Neural progenitor cell (in vitro differentiated cells): ENCODE data around the gene INSR. TPM values are rescaled to one million over a fixed set of nuclear protein-coding genes. Genes with fewer than 3 reads are reported as not detected.

Source experiments
- DNase-seq: peaks from one replicate; pipeline ENCODE4 v3.0.0-alpha.2; 2016; ENCODE audit warnings: low spot score
- H2AFZ ChIP-seq: fragments of 200-600 bp; sonication (generic); replicated peaks from 2 replicates; pipeline ENCODE4 v1.6.1; 2016; ENCODE audit warnings: antibody characterized with exemption
- H3F3A ChIP-seq: fragments of 200-600 bp; sonication (generic); 2 replicates; pipeline ENCODE4 v1.6.1; 2016; ENCODE audit warnings: antibody characterized with exemption, low read depth
- H3K27ac ChIP-seq: fragments of 200-600 bp; sonication (generic); 2 replicates; pipeline ENCODE4 v1.5.1; 2016; ENCODE audit warnings: mild to moderate bottlenecking
- H3K27me3 ChIP-seq: fragments of 200-600 bp; sonication (generic); 2 replicates; pipeline ENCODE4 v1.6.1; 2016; ENCODE audit warnings: mild to moderate bottlenecking, moderate library complexity
- H3K36me3 ChIP-seq: fragments of 200-600 bp; sonication (generic); 2 replicates; pipeline ENCODE4 v1.5.1; 2016
- H3K4me1 ChIP-seq: fragments of 200-600 bp; sonication (generic); 2 replicates; pipeline ENCODE4 v1.6.1; 2016; ENCODE audit warnings: mixed run types
- H3K4me2 ChIP-seq: fragments of 200-600 bp; sonication (generic); 2 replicates; pipeline ENCODE4 v1.6.1; 2016
- H3K4me3 ChIP-seq: fragments of 200-600 bp; sonication (generic); 2 replicates; pipeline ENCODE4 v1.5.1; 2016
- H3K79me2 ChIP-seq: fragments of 200-600 bp; sonication (generic); 2 replicates; pipeline ENCODE4 v1.6.1; 2016; ENCODE audit warnings: low read depth
- H3K9ac ChIP-seq: fragments of 200-600 bp; sonication (generic); 2 replicates; pipeline ENCODE4 v1.6.1; 2016
- H3K9me3 ChIP-seq: fragments of 200-600 bp; sonication (generic); 2 replicates; pipeline ENCODE4 v1.5.1; 2016; ENCODE audit warnings: low read depth
- H4K20me1 ChIP-seq: fragments of 200-600 bp; sonication (generic); 2 replicates; pipeline ENCODE4 v1.6.1; 2016; ENCODE audit warnings: low read depth
- H3K27ac Mint-ChIP-seq: 3 replicates; pipeline ENCODE4 v1.8.0; 2021; ENCODE audit warnings: mixed read lengths
- H3K27me3 Mint-ChIP-seq: 2 replicates; pipeline ENCODE4 v1.8.0; 2022; ENCODE audit warnings: low read depth, mild to moderate bottlenecking, inconsistent platforms, moderate library complexity, mixed read lengths; ENCODE audit not compliant: insufficient read depth
- H3K36me3 Mint-ChIP-seq: 3 replicates; pipeline ENCODE4 v1.8.0; 2021; ENCODE audit warnings: mixed read lengths
- H3K4me1 Mint-ChIP-seq: 3 replicates; pipeline ENCODE4 v1.8.0; 2021; ENCODE audit warnings: mixed read lengths
- H3K4me3 Mint-ChIP-seq: 3 replicates; pipeline ENCODE4 v1.8.0; 2021; ENCODE audit warnings: mild to moderate bottlenecking, moderate library complexity, mixed read lengths
- H3K9me3 Mint-ChIP-seq: 3 replicates; pipeline ENCODE4 v1.8.0; 2020; ENCODE audit warnings: mixed read lengths
- CTCF ChIP-seq: fragments of 200-600 bp; sonication (generic); IDR thresholded peaks from 2 replicates; pipeline ENCODE4 v1.5.1; 2017; ENCODE audit warnings: antibody characterized with exemption, mild to moderate bottlenecking
- EZH2 ChIP-seq: fragments of 200-600 bp; sonication (generic); IDR thresholded peaks from 2 replicates; pipeline ENCODE4 v1.6.1; 2017; ENCODE audit warnings: antibody characterized with exemption, mild to moderate bottlenecking, moderate library complexity
- EZH2phosphoT487 ChIP-seq: fragments of 200-600 bp; sonication (generic); IDR thresholded peaks from 2 replicates; pipeline ENCODE4 v1.6.1; 2017; ENCODE audit warnings: antibody characterized with exemption
- total RNA-seq: library from RNA; depleted of rRNA; stranded (reverse); fragments of >200 nt; gene quantifications from 2 replicates; pipeline ENCODE4 v1.2.3, GENCODE V29; 2015; ENCODE audit warnings: low replicate concordance

The INSR gene
- total RNA-seq, 1 donor from 2014 or later, result 20.8 TPM

- TF ChIP-seq EZH2, result no peak
- no peak for TF ChIP-seq EZH2phosphoT487
- TF ChIP-seq CTCF, result no peak
- Histone ChIP-seq H3K4me2 (no peak overlapping the region), H2AFZ (no peak overlapping the region), H3K27ac (no peak overlapping the region), H3K9me3 (no peaks in the 10 kb centered on the region), H3K4me3 (no peak overlapping the region), H3K27me3 (no peaks in the 10 kb centered on the region), H3K9ac (no peak overlapping the region), H3K79me2 (no peaks in the 10 kb centered on the region), H3F3A (no peaks in the 10 kb centered on the region), H3K4me1 (no peaks in the 10 kb centered on the region), H3K36me3 (no peaks in the 10 kb centered on the region), H4K20me1 (no peaks in the 10 kb centered on the region)
- Mint-ChIP-seq H3K4me1 (peaks cover 4% of the 10 kb centered on the region), H3K27me3 (no peaks in the 10 kb centered on the region), H3K36me3 (peaks cover 8% of the 10 kb centered on the region), H3K27ac (no peak overlapping the region), H3K4me3 (no peak overlapping the region), H3K9me3 (no peaks in the 10 kb centered on the region)
- DNase-seq, result no peak
Measured at GRCh38 chr19:7182489-7182888, 111.7 kb downstream of the INSR start.

- no peak overlapping the region for H3K4me3 Mint-ChIP-seq
- no peak for DNase-seq
- peaks cover 8% of the 10 kb centered on the region for H3K36me3 Mint-ChIP-seq
- H3K27me3 Mint-ChIP-seq, result peaks cover 2% of the 10 kb centered on the region
- no peaks in the 10 kb centered on the region for H3K36me3 ChIP-seq
- no peak overlapping the region for H3K27ac Mint-ChIP-seq
- no peaks in the 10 kb centered on the region for H4K20me1 ChIP-seq
- no peaks in the 10 kb centered on the region for H3K9me3 ChIP-seq
- peaks cover 4% of the 10 kb centered on the region for H3K4me1 Mint-ChIP-seq
- no peak for TF ChIP-seq EZH2
- TF ChIP-seq EZH2phosphoT487, result no peak
- TF ChIP-seq CTCF, result no peak
- no peaks in the 10 kb centered on the region for H3K27me3 ChIP-seq
- H3K79me2 ChIP-seq, result no peaks in the 10 kb centered on the region
- H3K9me3 Mint-ChIP-seq, result no peaks in the 10 kb centered on the region
- no peak overlapping the region for H3K4me3 ChIP-seq
- H2AFZ ChIP-seq, result no peak overlapping the region
- H3F3A ChIP-seq, result no peaks in the 10 kb centered on the region
- no peak overlapping the region for H3K9ac ChIP-seq
- no peak overlapping the region for H3K4me2 ChIP-seq
- H3K4me1 ChIP-seq, result no peaks in the 10 kb centered on the region
- no peak overlapping the region for H3K27ac ChIP-seq
Measured at GRCh38 chr19:7179917-7180306, 114.3 kb downstream of the INSR start.

GRCh38 chr19:7177926-7178325 is 116.3 kb downstream of the INSR start:
- no peaks in the 10 kb centered on the region for H3K4me1 ChIP-seq
- DNase-seq, result no peak
- H3K9me3 ChIP-seq, result no peaks in the 10 kb centered on the region
- Mint-ChIP-seq H3K27ac (no peak overlapping the region), H3K27me3 (peaks cover 2% of the 10 kb centered on the region), H3K4me3 (no peak overlapping the region), H3K36me3 (peaks cover 7% of the 10 kb centered on the region), H3K4me1 (peaks cover 4% of the 10 kb centered on the region), H3K9me3 (no peaks in the 10 kb centered on the region)
- H2AFZ ChIP-seq, result no peak overlapping the region
- H3K27ac ChIP-seq, result no peak overlapping the region
- H3F3A ChIP-seq, result no peaks in the 10 kb centered on the region
- H3K9ac ChIP-seq, result no peak overlapping the region
- H3K79me2 ChIP-seq, result no peaks in the 10 kb centered on the region
- TF ChIP-seq EZH2phosphoT487 (no peak), CTCF (no peak), EZH2 (no peak)
- H4K20me1 ChIP-seq, result no peaks in the 10 kb centered on the region
- no peak overlapping the region for H3K4me2 ChIP-seq
- H3K27me3 ChIP-seq, result no peaks in the 10 kb centered on the region
- no peaks in the 10 kb centered on the region for H3K36me3 ChIP-seq
- H3K4me3 ChIP-seq, result no peak overlapping the region

- no peak overlapping the region for H3K4me3 Mint-ChIP-seq
- H3K79me2 ChIP-seq, result no peaks in the 10 kb centered on the region
- H3K4me1 ChIP-seq, result no peaks in the 10 kb centered on the region
- peaks cover 4% of the 10 kb centered on the region for H3K27me3 Mint-ChIP-seq
- H3K9me3 Mint-ChIP-seq, result no peaks in the 10 kb centered on the region
- no peaks in the 10 kb centered on the region for H3K27me3 ChIP-seq
- DNase-seq, result no peak
- no peak overlapping the region for H3K9ac ChIP-seq
- no peaks in the 10 kb centered on the region for H3F3A ChIP-seq
- no peaks in the 10 kb centered on the region for H3K9me3 ChIP-seq
- no peak overlapping the region for H3K4me2 ChIP-seq
- H3K27ac ChIP-seq, result no peak overlapping the region
- no peak overlapping the region for H2AFZ ChIP-seq
- H3K36me3 Mint-ChIP-seq, result peaks cover 15% of the 10 kb centered on the region
- no peak overlapping the region for H3K27ac Mint-ChIP-seq
- no peak for TF ChIP-seq EZH2
- TF ChIP-seq CTCF, result no peak
- no peak for TF ChIP-seq EZH2phosphoT487
- H3K4me1 Mint-ChIP-seq, result peaks cover 4% of the 10 kb centered on the region
- no peak overlapping the region for H3K4me3 ChIP-seq
- H3K36me3 ChIP-seq, result no peaks in the 10 kb centered on the region
- H4K20me1 ChIP-seq, result no peaks in the 10 kb centered on the region
Measured at GRCh38 chr19:7176792-7177191, 117.4 kb downstream of the INSR start.
